Measurements from ENCODE around the gene TPCN2.
"Not testable (repeated sequence)": the region's sequence is repeated elsewhere in the genome, so short reads cannot be mapped to it uniquely, and the experiment has no call there.

Gene TPCN2

GRCh38 chr11:69048694-69049489, at the start of gene TPCN2:
Gene TPCN2 (plus strand): TSS chr11:69048932. CDS start chr11:69048998, 66 bp downstream.
- peak; percentile 83 for DNase-seq

- no peak for DNase-seq
Measured at GRCh38 chr11:68999093-68999747, 49.5 kb upstream of the TPCN2 start.

- not testable (repeated sequence) for DNase-seq
Measured at GRCh38 chr11:68999748-69000355, 48.9 kb upstream of the TPCN2 start.

DNA sequence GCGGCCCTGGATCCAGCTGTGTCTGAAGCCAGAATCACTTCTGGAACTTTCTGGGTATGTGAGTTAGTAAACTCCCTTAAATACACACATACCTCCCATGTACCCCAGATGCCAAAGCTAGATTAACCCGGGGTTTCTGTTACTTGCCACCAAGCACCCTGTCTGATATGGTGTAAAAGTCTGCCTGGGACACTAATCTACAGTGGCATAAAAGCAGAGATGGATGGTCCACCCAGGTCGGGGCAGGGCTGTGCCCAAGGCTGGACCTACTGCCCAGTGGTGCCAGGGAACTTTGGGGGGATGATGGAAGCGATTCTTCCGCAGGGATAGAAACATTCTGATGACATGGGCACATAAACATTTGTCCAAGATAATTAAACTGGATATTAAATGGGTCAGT, 48.3 kb upstream of the TPCN2 start:
- DNase-seq, result no peak

- no peak for DNase-seq
Measured at GRCh38 chr11:69000831-69001242, 47.9 kb upstream of the TPCN2 start.

DNA sequence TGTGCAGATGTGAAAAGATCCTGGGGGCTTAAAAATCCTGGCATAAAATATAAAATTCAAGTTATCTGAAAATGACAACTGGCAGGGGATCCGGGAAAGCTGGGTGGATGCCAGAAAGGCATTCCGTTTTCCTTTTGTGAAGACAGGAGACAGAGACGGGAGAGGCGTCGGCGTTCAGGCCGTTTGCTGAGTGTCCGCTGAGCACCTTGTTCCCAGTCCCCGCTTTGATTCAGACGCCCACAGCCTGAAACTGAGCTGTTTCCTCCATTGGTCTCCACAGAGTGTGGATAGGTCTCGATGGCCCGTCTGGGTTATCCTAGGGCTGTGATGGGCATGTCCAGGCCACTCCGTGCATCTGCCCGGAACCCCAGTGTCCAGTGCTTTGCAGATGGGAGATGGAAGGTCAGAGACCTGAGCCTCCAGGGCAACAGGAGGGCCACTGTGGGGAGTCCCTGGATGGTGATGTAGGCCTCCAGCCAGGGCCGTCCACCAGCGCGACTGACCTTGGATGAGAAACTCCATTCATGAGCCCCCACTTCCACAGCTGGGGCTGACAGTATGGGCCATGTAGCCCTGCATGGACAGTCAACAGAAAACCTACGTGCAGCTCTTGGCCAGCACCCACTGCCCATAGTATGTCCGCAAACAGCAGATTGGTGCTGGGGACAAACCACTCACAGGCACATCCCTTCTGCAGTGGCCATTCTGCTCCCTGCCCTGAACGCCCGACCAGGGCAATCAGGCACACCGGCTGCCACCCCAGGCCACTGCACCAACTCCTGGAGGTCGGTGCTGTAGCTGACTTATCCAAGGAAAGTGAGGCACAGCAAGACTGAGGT, 47.3 kb upstream of the TPCN2 start:
- no peak for DNase-seq

- DNase-seq, result no peak
Measured at GRCh38 chr11:69002110-69002569, 46.6 kb upstream of the TPCN2 start.

DNA sequence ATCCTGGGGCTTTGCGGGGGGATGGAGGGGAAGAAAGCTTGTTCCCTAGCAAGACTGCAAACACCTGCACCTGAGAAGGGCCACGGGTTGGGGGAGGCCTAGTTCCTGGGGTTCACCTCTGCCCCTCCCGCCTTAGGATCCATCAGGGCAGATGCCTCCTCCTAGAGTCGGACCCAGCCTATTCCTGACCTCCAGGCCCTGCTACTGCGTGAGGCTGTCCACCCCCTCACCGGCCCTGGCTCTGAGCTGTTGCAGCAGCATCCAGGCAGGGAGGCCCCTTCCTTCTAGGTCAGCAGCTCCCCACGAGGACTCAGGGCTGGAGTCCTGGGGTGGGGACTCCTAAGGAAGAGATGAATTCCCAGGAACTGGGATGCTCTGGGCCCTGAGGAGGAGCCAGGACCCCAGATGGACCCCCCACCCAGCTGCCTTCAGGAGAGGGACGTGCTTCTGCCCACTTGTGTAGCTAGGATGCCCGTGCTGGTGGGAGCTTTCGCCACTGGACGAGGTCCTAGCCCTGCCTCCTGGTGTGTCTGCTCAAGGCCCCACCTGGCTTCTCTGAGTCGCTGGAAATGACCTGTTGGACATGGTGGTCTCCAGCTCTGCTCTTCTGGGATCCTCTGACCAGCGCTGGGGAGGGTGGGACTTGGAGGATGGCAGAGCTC, 46.0 kb upstream of the TPCN2 start:
- DNase-seq, result no peak

- DNase-seq, result no peak
Measured at GRCh38 chr11:69003301-69003865, 45.3 kb upstream of the TPCN2 start.

DNA sequence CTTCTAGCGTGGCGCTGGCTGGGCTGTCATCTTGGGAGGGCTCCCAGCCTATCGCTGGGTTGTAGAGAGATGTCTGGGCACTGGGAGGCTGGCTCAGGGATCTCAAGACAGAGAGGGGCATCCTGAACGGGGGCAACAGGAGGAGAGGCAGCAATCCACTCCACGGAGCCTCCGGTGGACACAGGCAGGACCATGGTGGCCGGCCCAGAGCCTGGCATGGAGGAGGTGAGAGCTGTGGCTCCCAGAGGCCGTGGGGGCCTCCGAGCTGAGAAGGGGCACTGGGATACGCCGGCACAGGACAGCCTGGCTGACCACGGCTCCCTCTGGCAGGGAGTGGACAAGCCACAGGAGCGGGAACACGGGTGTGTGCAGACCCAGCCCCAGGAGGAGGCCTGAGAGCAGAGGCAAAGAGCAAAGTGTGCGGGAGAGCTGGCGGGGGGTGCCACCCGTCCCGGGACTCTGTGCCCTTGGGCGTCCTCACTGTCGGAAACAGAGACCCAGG, 44.8 kb upstream of the TPCN2 start:
- DNase-seq, result no peak

GRCh38 chr11:69004411-69005182, 44.1 kb upstream of the TPCN2 start:
- no peak for DNase-seq

- no peak for DNase-seq
Measured at GRCh38 chr11:69005183-69005630, 43.5 kb upstream of the TPCN2 start.

- DNase-seq, result no peak
Measured at GRCh38 chr11:69005631-69006368, 42.9 kb upstream of the TPCN2 start.

DNA sequence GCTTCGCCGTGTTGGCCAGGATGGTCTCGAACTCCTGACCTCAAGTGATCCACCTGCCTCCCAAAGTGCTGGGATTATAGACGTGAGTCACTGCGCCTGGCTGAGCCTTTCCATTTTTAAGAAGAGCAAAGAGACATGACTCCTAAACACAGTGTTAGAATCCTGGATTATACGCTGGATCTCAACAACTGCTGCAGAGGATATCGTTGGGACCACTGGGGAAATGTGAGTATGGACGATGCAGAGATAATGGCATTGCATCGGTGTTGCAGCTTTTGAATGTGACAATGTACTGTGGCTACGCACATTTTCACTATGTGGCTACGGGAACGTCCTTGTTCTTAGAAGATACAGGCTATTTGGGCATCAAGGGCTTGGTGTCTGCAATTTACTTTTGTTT, 41.9 kb upstream of the TPCN2 start:
- no peak for DNase-seq

- DNase-seq, result no peak
Measured at GRCh38 chr11:69007975-69008381, 40.8 kb upstream of the TPCN2 start.

DNA sequence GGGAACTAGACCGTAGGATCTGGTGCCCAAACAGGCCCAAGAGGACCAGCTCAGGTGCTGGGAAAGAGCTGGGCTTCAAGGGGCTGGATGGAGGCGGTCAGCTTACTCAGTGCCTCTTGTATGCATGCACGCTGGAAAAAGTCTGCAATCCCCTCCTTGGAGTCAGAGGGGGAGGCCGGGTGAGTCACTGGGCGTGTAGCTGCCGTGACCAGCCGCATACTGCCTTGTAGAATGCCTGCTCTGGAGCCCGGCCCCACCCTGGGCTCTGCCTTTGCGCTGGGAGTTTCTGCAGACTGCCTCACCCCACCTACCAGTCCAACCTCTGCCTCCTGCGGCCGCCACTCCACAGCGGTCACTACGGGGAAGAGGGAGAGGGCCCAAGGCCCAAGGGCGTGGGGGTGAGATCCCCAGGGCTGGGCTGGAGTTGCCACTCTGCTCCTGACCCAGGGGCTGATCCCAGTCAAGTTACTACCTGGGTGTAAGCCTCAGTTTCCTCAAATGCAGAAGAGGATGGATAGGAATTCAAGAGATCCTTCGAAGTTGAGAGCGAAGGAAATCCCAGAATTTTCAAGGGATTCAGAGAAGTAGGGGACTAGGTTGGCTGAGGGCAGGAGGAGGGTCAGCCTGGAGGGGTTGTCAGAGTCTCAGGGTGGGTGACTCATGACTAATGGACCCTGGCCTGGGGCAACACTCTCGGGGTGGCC, 39.8 kb upstream of the TPCN2 start:
- no peak for DNase-seq

DNA sequence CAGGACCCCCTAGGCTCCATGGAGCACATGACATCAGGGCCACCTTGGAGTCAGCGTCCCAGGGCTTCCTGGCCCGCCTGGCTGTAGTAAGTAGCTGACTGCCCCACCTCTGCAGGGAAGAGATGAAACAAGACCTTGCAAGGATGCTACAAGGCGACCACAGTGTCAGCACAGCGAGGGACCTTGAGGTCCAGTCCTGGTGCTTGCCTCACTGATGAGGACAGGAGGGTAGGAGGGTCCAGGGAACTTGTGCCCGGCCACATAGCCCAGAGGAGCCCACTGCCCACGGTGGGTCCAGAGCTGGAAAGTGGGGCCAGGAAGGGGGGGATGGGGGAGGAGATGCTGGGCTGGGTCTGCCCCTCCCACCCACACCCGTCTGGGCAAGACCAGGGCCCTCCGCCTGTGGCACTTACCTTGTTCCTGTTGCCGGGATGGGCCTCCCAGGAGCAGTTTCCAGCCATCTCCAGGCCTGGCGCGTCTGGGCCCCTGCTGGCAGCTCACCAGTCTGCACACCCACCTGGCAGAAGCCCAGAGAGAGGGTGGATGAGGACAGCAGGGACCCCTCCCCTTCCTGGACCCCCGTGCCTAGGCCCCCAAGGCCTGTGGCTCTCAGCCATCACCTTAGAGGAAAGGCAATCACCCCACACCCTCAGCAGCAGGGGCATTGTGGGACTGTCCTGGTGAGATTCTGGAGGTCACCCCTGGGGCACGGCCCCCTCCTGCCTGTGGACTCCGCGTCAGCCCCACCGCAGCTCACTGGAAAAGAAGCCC, 39.1 kb upstream of the TPCN2 start:
- DNase-seq, result no peak

- no peak for DNase-seq
Measured at GRCh38 chr11:69010361-69010891, 38.3 kb upstream of the TPCN2 start.

Data from NCI-H526 treated with DMSO at 0.1 percent for 48 hours (cell line).